IPS-11a (cell line): ENCODE results near the gene FYN.
"Not testable (repeated sequence)": the region's sequence is repeated elsewhere in the genome, so short reads cannot be mapped to it uniquely, and the experiment has no call there.

Source experiments
- H3K4me3 ChIP-seq: one replicate; pipeline ENCODE4 v1.5.1; 2013; ENCODE audit warnings: low read depth, low read length, control low read depth

FYN gene

DNA sequence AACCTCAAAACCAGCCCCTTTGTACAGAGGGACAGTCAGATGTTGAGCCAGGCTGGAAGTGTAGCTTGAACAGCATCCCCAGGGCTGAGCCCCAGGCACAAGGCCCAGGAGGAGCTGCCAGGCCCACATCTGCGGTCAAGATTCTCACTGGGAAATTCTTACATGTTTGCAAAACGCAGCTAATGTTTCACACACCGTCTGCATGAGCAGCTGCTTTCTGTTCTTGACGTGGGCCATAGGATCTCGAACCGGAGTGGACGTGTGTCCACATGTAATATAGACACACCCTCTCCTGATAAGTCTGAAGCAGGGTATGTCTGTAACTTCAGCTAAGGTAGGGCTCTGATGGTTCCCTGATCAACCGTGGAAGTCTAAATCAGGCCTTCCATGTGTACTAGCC lies 226.3 kb downstream of the FYN start:
- H3K4me3 ChIP-seq: no peak overlapping the region

DNA sequence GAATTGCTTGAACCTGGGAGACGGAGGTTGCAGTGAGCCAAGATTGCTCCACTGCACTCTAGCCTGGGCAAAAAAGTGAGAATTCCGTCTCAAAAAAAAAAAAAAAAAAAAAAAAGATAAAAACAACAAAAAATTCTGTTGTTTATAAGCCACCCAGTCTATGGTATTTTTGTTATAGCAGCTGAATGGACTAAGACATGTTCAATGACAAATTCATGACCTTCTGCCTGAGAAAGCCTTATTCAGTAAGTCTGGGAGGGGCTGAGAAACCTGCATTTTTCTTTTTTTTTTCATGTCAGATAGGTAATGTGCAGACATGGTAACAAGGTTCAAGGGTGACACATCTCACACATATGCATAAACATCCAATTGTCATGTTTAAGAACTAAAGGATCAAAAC lies 227.2 kb downstream of the FYN start:
- H3K4me3 ChIP-seq: no peak overlapping the region

DNA sequence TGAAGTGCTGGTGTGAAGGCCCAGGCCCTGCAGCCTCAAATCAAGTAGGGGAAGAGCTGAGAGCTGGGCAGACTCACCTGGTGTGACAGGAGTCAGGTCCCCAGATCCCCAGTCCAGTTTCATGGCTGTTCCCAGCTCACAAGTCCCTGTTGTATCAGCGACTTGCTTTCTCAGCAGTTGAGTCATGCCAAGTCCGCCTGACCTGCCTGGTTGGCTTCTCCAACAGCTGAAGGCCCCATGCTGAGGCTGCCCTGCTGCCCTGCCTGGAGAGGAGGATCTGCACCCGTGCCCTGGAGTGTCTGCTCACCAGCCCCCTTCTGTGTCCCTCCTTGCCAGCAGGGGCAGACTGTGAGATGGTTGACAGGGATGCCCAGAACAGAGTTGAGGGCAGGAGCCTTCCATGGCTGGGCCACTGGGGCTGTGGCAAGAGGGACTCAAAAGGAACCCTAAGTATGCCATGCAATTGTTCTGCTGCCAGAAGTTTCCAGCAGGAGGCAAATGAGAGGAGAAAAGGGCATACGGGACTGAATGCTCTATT lies 228.3 kb downstream of the FYN start:
- no peak overlapping the region for H3K4me3 ChIP-seq

DNA sequence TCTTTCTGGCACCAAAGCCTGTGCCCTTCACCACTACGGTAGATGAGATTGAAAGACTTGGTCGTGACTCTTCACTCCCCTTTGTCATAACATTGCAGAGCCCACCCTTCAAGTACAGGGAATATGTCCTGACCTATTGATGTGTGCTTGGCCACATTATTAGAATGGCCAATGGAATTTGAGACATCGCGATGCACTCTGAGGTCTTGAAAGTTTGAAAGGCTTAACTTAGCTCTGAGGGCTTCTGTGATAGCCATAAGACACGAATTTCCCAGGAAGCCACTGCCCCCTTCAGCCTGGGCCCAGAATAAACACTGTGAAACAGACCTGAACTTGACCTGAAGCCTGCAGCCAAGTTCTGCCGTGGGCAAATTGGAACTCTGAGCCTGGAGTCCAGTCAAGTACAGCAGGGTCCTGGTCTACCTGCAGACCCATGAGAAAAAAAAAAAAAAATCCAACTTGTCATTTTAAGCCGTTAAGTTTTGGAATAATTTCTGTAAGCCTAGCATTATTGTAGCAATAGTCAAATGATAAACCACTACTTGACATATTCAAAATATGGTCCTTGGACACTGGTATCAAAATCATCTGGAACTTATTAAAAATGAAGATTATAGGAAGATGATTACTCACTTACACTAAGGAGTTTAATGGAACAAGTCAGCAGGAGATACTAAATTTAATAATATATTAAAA lies 230.6 kb downstream of the FYN start:
- H3K4me3 ChIP-seq: no peak overlapping the region

DNA sequence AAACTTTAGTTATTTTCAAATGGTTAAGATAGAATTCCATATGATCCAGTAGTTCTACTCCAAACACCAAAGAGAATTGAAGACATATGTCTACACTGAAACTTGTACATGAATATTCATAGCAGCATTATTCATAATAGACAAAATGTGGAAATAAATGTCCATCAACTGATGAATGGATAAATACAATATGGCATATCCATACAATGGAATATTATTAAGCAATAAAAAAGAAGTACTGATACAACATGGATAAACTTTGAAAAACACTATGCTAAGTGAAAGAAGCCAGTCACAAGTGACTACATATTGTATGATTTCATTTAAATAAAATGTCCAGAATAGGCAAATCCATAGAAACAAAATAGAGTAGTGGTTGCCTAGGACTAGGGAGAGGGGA lies 234.0 kb downstream of the FYN start:
- H3K4me3 ChIP-seq: no peak overlapping the region

DNA sequence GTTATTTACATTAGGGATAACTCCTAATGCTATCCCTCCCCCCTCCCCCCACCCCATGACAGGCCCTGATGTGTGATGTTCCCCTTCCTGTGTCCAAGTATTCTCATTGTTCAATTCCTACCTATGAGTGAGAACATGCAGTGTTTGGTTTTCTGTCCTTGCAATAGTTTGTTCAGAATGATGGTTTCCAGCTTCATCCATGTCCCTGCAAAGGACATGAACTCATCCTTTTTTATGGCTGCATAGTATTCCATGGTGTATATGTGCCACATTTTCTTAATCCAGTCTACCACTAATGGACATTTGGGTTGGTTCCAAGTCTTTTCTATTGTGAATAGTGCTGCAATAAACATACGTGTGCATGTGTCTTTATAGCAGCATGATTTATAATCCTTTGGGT lies 238.3 kb downstream of the FYN start:
- H3K4me3 ChIP-seq: not testable (repeated sequence)

DNA sequence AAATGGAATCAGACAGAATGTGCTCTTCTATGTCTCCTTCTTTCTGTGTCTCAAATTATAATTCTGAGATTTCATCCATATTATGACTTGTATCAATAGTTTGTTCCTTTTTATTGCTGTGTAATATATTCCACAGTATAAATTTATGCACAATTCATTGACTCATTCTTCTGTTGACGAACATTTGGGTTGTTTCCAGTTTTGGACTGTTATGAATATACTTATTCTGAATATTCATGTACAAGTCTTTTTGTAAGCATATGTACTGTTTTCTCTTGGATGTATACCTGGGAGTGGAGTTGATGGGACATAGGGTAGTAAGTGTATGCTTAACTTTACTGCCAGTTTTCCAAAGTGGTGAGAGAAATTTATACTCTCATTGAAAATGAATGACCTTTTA lies 239.4 kb downstream of the FYN start:
- no peak overlapping the region for H3K4me3 ChIP-seq

DNA sequence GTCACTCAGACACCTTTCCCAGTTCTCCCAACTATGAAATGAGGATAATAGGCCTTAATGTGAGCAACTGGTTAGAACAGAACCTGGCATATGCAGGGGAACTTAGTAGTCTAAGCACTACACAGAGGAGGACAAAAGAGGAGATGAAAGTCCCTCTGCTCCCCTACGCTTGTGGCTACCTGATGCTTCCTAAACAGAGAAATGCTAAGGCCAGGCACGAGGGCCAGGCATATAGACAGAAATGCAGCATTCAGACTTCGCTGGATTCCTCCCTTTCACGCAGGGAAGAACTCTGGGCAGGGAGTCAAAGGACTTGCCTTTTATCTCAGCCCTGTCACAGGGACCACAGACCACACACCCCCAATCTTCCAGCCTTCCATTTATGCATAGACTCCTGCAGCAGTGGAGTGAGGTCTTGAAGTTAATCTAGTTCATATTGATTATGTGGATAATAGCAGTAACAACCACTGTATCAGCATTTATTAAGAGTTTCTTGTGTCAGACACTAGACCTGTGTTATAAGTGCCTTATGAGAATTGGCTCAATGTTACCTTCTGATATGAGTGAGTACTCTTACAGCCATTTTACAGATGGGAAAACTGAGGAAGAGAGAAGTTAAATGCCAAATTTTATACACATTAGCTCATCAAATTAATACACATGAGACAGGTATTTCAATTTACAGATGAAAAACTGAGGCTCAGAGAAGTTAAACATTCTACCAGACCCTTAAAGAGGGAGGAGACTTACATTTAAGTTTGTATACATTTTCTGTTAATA lies 240.6 kb downstream of the FYN start:
- H3K4me3 ChIP-seq: no peak overlapping the region

DNA sequence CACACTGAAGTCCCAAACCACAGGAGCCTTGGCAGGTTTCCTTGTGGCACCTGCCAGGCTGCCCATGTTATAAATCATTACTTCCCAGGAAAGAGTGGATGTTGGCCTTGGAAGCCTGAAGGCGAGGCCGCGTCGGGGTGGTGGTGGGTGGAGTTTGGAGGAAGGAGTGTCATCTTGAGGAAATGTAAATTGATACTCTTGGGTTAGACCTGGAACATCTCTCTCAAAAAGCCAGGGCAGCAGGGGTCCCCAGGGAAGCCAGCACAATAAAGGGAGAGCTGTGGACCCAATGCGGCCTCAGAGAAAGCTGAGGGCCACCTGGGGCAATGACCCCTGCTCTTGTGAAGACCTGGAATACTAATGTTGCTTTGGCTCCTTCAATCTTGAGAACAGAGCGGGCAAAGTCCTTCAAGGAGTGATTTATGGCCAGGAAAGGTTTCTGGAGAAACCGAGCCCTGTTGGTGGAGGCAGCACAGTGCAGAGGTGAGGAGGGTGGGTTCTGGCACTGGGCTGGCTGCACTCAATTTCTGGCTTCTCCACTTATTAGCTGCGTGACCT lies 241.3 kb downstream of the FYN start:
- H3K4me3 ChIP-seq: no peak overlapping the region

DNA sequence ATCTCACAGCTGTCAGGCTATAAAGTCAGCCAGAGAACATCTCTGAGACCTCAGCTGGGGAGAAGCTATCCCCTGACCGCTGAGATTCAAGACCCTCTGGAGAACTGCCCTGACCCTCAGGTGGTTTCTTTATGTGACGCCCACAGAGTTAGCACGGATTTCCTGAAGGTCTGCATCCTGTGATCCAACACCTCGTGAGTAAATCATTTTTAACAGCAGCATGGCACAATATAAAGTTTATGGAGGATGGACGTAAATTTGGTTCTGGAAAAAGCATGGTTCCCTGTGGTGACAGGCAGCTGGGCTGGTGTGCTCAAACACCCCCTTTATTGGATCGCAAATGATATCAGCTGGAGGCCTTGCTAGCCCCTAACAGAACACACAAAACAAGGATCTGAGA lies 242.2 kb downstream of the FYN start:
- no peak overlapping the region for H3K4me3 ChIP-seq

DNA sequence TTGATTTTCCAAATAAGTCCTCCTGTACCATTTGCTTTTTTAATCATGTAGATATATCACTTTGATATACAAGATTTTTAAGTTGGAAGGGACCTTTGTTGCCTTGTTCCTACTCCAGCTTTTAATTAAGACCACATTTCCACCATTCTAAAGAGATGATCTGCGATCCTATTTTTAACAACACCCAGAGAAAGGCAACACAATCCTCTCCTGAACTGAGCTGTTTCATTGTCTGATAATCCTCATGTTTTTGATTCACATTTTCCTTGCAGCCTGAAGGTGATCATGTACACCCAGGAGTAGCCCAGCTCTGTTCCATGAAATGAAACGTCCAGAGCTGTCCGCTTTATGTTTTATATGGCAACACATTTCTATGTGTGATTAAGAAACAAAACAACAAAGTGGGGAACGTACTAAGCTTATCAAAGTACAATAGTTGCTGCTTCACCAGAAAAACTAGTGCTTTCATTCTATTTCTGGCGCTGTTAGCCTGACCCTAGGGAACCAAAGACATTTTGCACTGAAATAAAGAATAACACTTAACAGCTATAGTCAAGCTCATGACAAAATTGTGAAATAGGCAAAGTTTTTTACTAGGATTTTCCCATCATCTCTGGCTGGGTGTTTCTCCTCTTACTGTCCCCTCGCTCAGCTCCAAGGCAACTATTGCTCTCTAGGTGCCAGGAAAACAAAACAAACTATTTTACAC lies 245.0 kb downstream of the FYN start:
- H3K4me3 ChIP-seq: no peak overlapping the region

DNA sequence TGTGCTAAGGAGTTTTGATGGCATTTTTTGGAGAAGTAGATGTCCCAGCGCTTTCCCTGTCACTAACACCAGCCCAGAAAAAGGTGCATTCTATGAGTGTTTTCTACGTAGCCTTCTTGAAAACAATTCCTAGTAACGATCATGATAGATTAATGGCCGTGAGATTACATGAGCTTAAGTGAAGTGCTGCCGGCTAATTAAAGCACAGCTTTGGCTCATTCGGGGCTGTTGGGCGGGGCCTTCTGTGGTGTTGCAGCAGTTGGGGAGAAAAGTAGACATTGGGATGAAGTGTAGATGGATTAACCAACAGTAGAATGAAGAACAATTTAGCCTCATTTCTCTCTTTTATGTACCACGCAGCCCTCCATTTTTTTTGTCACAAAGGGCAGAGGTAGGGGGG lies 246.8 kb downstream of the FYN start:
- H3K4me3 ChIP-seq: no peak overlapping the region

DNA sequence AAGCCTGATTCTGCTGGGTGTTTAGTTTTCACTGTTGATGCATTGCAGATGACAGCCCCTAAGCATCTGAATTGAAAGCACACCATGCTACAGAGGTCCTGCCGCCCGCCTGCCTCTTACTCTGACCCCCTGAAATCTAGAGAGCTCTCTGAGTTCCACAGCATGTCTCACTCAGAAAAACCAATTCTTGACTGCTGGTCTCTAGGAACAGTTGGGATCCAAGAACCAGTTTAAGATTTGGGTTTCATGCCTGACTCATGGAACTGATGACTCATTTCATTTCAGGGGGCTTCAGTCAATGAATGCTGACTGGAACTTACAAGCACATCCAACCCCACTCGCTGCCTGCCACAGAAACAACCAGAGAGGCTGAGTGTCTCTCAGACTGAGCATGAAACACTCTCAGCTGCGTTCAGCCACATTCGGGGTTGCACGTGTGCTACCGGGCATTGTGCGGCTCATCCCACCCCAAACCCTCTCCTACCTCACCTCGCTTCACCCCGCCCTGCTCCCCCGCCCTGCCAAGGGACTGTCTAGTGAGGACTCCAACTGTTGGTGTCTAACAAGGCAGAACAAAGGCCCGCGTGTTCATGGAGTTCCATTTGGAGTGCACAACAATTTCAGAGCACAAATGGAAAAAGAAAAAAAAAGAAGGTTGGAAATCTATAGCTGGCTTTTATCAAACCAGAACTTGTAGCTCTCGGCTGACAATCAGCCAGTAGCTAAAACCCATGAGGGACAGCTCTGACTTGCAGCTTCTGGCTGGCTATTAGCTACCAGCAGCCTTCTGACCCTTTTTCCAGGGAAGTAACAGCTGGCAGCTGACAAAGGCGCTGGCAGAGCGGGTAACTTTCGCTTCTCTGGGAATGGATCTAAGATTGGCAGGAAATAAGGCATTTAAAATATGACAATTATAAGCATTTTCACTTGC lies 247.5 kb downstream of the FYN start:
- no peak overlapping the region for H3K4me3 ChIP-seq

DNA sequence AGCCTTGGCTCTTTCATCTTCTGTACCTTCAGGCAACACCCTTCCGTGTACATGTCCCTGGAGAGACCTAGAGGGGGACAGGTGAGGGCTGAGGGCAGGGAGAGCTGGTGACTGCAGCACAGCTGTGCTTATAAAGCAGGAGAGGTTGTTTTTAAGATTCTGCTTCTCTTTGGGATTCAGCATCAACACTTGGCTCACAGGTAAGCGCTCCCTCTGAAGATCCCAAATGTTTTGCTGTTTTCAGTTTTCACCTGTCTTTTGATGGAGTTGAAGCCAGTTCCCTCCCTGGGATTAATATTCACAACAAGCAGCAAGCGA lies 248.2 kb downstream of the FYN start:
- no peak overlapping the region for H3K4me3 ChIP-seq

DNA sequence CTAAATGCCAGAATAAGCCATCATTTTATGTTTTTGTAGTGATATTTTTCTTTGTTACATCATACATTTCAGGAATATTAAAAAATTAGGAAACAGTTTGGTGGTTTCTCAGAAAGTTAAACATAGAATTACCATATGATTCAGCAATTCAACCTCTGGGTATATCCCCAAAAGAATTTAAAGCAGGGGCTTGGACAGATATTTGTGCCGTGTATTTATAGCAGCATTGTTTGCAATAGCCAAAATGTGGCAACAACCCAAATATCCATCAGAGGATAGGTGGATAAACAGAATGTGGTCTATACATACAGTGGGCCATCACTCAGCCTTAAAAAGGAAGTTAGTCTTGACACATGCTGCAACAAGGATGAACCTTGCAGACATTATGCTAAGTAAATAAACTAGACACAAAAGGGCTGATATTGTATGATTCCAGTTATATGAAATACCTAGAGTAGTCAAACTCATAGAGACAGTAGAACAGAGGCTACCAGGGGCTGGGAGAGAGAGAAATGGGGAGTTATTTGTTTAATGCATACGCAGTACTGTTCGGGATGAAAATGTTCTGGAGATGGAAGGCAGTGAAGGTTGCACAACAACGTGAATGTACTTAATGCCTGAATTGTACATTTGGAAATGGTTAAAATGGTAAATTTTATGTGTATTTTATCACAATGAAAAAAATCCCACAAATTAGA lies 248.7 kb downstream of the FYN start:
- no peak overlapping the region for H3K4me3 ChIP-seq

DNA sequence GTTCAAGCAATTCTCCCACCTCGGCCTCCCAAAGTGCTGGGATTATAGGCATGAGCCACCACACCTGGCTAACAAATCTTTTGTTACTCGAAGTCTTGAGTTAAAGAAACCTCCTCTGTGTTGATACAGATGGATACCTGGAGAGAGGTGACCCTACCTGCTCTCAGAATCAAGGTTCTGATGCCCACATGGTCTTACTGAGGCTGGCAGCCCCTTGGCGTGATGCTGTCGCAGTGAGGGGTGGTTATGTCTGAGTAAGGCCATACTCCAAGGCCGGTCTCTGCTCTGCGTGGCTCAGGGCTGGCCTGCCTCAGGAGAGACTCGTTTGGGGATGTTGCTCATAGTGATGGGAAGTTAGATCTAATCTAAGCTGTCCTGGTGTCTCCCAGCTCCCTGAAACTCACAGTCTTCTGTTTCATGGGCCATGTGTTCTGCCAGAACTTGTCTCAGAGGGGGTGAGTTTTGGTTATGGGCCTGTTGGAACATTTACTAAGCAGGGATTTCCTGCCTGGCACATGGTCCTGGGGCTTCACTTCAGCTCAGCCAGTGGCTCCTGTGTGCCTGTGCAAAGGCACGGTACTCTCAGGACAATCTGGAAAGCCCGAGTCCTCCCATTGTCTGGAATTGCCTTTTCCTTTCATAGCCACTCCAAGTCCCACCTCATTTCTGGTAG lies 250.1 kb downstream of the FYN start:
- H3K4me3 ChIP-seq: no peak overlapping the region

DNA sequence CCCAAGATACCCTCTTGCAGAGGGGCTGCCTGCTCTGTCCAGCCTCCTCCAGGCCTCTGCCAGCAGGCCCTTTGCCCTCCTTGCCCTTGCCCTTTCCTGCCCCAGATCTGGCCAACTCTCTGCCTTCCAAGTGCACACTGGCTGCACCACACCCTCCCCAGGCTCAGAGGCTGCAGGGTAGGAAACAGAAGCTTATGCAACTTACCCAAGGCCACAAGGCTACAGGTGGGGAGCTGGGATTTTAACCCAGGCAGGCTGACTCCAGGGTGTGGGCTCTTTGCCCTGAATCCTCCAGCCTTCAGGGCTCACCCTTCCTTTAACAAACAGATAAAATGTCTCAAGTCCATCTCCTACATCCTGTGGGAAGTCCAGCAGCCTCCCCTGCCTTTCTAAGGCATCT lies 253.1 kb downstream of the FYN start:
- H3K4me3 ChIP-seq: no peak overlapping the region

DNA sequence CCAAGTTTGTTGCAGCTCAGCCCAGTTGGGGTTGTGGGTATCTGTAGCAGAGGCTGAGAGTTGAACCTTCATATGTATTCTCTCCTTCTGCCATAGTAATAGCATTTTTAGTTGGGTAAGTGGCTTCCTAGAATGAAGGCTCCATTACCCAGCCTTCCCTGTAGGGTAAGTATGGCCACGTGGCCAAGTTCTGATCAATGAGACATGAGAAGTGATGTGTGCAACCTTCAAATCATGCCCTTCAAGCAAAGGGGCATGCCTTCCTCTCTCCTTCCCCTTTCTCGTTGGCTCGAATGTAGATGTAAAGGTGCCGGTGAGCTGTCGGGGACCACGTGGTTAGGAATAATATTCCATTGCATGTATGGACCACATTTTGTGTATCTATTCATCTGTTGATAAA lies 254.8 kb downstream of the FYN start:
- H3K4me3 ChIP-seq: no peak overlapping the region

DNA sequence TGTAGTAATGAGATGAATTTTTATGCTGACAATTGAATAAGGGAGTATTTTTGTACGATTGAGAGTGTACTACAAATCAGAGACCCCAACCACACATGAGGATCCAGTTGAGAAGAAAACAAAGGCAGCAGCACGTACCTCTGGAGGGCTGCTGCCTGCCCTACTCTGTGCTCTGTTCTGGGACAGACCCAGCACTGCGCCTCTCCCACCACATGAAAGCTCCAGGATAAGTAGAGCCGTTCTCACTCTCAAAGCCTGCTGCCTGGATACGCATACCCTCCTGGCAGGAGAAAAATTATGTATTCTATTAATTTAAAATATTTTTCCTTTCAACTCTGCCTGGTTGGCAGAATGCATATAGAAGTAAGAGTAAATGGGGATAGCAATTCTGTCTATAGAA lies 256.1 kb downstream of the FYN start:
- no peak overlapping the region for H3K4me3 ChIP-seq
